ENCODE results near the gene AGAP9. TPM values are rescaled to one million over a fixed set of nuclear protein-coding genes. Genes with fewer than 3 reads are reported as not detected.
A peak's percentile ranks its signal among the peaks of the same experiment; 100 is the strongest.
"Not testable (repeated sequence)": the region's sequence is repeated elsewhere in the genome, so short reads cannot be mapped to it uniquely, and the experiment has no call there.

Gene AGAP9
- total RNA-seq = 1 to 10 TPM; 4.3 to 4.9 TPM

- H3K27ac Mint-ChIP-seq; H3K27me3 Mint-ChIP-seq; H3K9me3 Mint-ChIP-seq; H3K4me3 Mint-ChIP-seq; H3K36me3 Mint-ChIP-seq; DNase-seq; POLR2A ChIA-PET; ATAC-seq (ENCODE audit: low read depth); H3K4me1 Mint-ChIP-seq: not testable (repeated sequence)
These were observed at the start of gene AGAP9 for GRCh38 chr10:47523475-47523874. TSS of gene AGAP9 (minus strand) at chr10:47523638. CDS start at chr10:47523526, 112 bp downstream.

DNA sequence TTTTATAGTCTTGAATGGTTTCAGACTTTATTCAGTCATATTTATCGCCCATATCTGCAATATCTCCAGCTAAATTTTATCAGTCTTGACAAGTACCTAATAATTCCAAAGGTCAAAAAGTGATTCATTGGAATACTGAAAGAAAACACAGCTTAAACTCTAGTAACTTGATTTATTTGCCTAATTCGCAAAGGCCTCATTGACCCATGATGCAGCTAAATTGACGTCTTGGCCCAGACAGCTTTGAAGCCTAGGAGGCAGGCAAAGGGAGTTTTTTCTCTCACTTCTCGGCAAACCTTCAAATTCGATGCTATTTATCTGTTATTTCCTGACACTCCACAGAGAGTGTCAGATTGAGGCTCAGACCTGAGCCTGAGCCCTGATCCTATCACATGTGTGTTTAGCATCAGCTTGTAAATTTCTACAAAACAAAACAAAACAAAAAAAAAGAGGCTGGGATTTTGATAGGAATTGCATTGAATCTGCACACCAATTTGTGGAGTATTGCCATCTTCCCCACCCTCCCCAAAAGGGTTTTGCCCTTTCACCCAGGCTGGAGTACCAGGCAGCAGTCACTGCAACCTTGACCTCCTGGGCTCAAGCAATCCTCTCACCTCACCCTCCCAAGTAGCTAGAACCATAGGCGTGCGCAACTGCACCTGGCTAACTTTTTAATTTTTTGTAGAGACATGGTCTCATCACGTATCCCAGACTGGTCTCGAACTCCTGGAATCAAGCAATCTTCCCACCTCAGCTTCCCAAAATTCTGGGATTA is 47.9 kb upstream of the AGAP9 start:
- not testable (repeated sequence) for H3K36me3 Mint-ChIP-seq; H3K27me3 Mint-ChIP-seq; ATAC-seq (ENCODE audit: low read depth)

DNA sequence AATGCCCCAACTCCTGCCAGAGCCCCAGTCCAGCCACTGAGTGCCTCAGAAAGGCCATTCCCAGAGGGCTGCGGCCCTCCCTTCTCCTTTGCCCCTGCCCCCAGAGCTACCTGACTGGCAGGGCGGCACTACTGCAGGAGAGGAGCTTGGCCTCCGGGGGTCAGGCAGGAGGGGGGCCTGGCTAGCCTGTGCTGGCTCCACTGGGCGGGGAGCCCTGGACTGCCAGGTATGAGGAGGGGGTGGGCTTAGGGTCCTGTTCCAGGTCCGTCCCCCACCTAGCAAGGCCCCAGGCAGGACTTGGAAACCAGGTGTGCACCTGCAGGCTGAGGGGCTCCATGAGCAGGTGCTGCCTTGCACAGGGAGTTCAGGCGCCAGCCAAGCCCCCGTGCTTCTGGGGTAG is 43.3 kb upstream of the AGAP9 start:
- H3K4me1 Mint-ChIP-seq; ATAC-seq (ENCODE audit: low read depth); H3K27ac Mint-ChIP-seq; DNase-seq; H3K4me3 Mint-ChIP-seq; H3K36me3 Mint-ChIP-seq; POLR2A ChIA-PET; H3K27me3 Mint-ChIP-seq; H3K9me3 Mint-ChIP-seq: not testable (repeated sequence)

More for the DNA sequence above, 47.9 kb upstream of the AGAP9 start:
- POLR2A ChIA-PET, H3K4me1 Mint-ChIP-seq, H3K27ac Mint-ChIP-seq, H3K4me3 Mint-ChIP-seq, DNase-seq, H3K9me3 Mint-ChIP-seq: not testable (repeated sequence)

- POLR2A ChIA-PET, H3K4me1 Mint-ChIP-seq, H3K4me3 Mint-ChIP-seq, H3K36me3 Mint-ChIP-seq, H3K27me3 Mint-ChIP-seq, DNase-seq, H3K27ac Mint-ChIP-seq, H3K9me3 Mint-ChIP-seq: not testable (repeated sequence)
- ATAC-seq (ENCODE audit: low read depth) = peak; percentile 26
These were observed 42.8 kb upstream of the AGAP9 start for GRCh38 chr10:47566108-47566699.

- H3K4me1 Mint-ChIP-seq; H3K27ac Mint-ChIP-seq; H3K36me3 Mint-ChIP-seq; ATAC-seq (ENCODE audit: low read depth); H3K9me3 Mint-ChIP-seq; H3K27me3 Mint-ChIP-seq; H3K4me3 Mint-ChIP-seq; DNase-seq; POLR2A ChIA-PET: not testable (repeated sequence)
These were observed 42.1 kb upstream of the AGAP9 start for GRCh38 chr10:47565517-47565920.

GRCh38 chr10:47564953-47565352 is 41.5 kb upstream of the AGAP9 start:
- H3K27me3 Mint-ChIP-seq; H3K4me1 Mint-ChIP-seq; POLR2A ChIA-PET; H3K36me3 Mint-ChIP-seq; ATAC-seq (ENCODE audit: low read depth); H3K9me3 Mint-ChIP-seq; H3K27ac Mint-ChIP-seq; DNase-seq; H3K4me3 Mint-ChIP-seq: not testable (repeated sequence)

- DNase-seq; H3K27me3 Mint-ChIP-seq; POLR2A ChIA-PET; H3K4me3 Mint-ChIP-seq; H3K4me1 Mint-ChIP-seq; ATAC-seq (ENCODE audit: low read depth); H3K36me3 Mint-ChIP-seq; H3K9me3 Mint-ChIP-seq; H3K27ac Mint-ChIP-seq: not testable (repeated sequence)
These were observed 40.9 kb upstream of the AGAP9 start for GRCh38 chr10:47564318-47564717.

DNA sequence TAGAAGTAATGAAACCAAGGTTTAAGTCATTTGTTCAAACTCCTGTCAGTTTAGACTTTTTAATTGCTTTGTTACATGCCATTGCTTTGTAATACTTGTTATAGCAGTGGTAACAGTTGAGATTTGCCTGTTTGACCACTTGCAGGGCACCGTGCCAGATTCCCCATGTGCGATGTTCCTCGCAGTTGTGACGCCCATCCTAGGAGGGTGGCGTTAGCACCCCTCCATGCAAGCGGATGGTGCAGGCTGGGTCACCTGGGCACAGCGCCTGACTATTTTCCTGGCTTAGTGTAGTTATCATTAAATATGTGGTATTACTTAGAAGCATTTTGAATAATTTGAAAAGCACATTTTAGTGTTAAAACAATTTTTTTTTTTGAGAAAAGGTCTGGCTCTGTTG is 37.0 kb upstream of the AGAP9 start:
- H3K4me3 Mint-ChIP-seq; H3K9me3 Mint-ChIP-seq; H3K27ac Mint-ChIP-seq; H3K36me3 Mint-ChIP-seq; ATAC-seq (ENCODE audit: low read depth); POLR2A ChIA-PET; H3K4me1 Mint-ChIP-seq; DNase-seq: not testable (repeated sequence)
- H3K27me3 Mint-ChIP-seq = peaks cover 20% of the 10 kb centered on the region

GRCh38 chr10:47559718-47560308 is 36.4 kb upstream of the AGAP9 start:
- POLR2A ChIA-PET; H3K4me3 Mint-ChIP-seq; H3K27ac Mint-ChIP-seq; H3K36me3 Mint-ChIP-seq; H3K4me1 Mint-ChIP-seq; H3K9me3 Mint-ChIP-seq; ATAC-seq (ENCODE audit: low read depth); DNase-seq: not testable (repeated sequence)
- H3K27me3 Mint-ChIP-seq = peaks cover 20% of the 10 kb centered on the region

DNA sequence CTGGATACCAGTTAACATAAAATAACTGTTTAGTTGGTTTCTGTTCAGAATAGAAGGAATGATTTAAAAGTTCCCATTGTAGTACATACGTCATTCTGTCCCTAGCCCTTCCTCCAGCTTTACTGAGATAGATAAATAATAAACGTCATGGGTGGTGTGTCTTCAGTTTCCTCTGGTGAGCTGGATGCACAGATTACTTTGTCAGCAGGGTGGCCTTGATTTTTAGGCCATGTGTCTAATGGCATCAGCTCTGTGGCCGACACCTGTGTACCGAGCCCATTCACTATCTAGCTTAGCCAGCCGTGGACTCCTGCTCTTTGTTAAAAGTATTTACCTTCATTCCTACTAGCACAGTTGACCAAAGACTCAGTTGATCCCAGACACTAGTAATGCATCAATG is 34.7 kb upstream of the AGAP9 start:
- not testable (repeated sequence) for H3K4me3 Mint-ChIP-seq, H3K27ac Mint-ChIP-seq

DNA sequence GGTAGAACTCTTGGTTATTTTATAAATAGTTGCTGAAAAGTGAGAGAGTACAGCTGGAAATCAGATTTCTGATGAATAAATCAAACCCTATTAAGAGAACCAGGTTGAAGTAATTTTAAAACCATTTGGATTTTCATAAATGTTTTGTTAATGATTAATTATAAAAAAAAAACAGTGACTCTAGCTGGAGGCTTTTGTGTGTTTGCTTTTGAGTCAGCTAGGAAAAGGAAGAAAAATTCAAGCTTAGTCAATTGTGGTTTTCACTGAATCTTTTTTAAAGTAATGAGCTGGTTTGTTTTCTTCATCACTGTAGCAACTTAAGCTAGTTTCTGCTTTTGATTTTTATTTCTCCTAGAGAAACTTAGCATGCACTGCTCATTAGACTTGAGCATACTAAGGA is 34.2 kb upstream of the AGAP9 start:
- H3K27me3 Mint-ChIP-seq = peaks cover 22% of the 10 kb centered on the region
- not testable (repeated sequence) for ATAC-seq (ENCODE audit: low read depth); H3K27ac Mint-ChIP-seq

More for the DNA sequence above, 34.7 kb upstream of the AGAP9 start:
- DNase-seq; H3K4me1 Mint-ChIP-seq; H3K36me3 Mint-ChIP-seq; H3K9me3 Mint-ChIP-seq; ATAC-seq (ENCODE audit: low read depth); POLR2A ChIA-PET: not testable (repeated sequence)
- H3K27me3 Mint-ChIP-seq = peaks cover 22% of the 10 kb centered on the region

GRCh38 chr10:47555334-47555733 is 31.9 kb upstream of the AGAP9 start:
- peaks cover 22% of the 10 kb centered on the region for H3K27me3 Mint-ChIP-seq
- POLR2A ChIA-PET; DNase-seq; H3K9me3 Mint-ChIP-seq; H3K36me3 Mint-ChIP-seq; H3K4me1 Mint-ChIP-seq; ATAC-seq (ENCODE audit: low read depth); H3K27ac Mint-ChIP-seq; H3K4me3 Mint-ChIP-seq: not testable (repeated sequence)

More for the DNA sequence above, 34.2 kb upstream of the AGAP9 start:
- H3K4me1 Mint-ChIP-seq, H3K36me3 Mint-ChIP-seq, H3K4me3 Mint-ChIP-seq, H3K9me3 Mint-ChIP-seq, POLR2A ChIA-PET, DNase-seq: not testable (repeated sequence)

GRCh38 chr10:47554552-47554951 is 31.1 kb upstream of the AGAP9 start:
- ATAC-seq (ENCODE audit: low read depth) = not testable (repeated sequence)

GRCh38 chr10:47553860-47554247 is 30.4 kb upstream of the AGAP9 start:
- H3K36me3 Mint-ChIP-seq; H3K9me3 Mint-ChIP-seq; H3K4me1 Mint-ChIP-seq; ATAC-seq (ENCODE audit: low read depth); H3K27ac Mint-ChIP-seq; DNase-seq; POLR2A ChIA-PET: not testable (repeated sequence)
- H3K27me3 Mint-ChIP-seq = peaks cover 16% of the 10 kb centered on the region
- H3K4me3 Mint-ChIP-seq = peak overlapping the region; percentile 65

More at GRCh38 chr10:47554552-47554951, 31.1 kb upstream of the AGAP9 start:
- H3K27ac Mint-ChIP-seq, H3K4me1 Mint-ChIP-seq, H3K4me3 Mint-ChIP-seq, H3K36me3 Mint-ChIP-seq, DNase-seq, H3K9me3 Mint-ChIP-seq, POLR2A ChIA-PET: not testable (repeated sequence)
- H3K27me3 Mint-ChIP-seq = peaks cover 20% of the 10 kb centered on the region
